Vagina (tissue), 2 donors: Measurements from ENCODE around the gene ERBB3.

Experiments
- POLR2A ChIP-seq, 2 donors: fragments of 450-650 bp; IDR thresholded peaks; one replicate each; pipeline ENCODE4 v1.6.1; 2017; ENCODE audit warnings: antibody characterized with exemption in 2 of 2, mild to moderate bottlenecking in 2 of 2, moderate library complexity in 2 of 2
- POLR2AphosphoS5 ChIP-seq, 2 donors: sonication (generic); formaldehyde crosslinking; IDR thresholded peaks; one replicate each; pipeline ENCODE4 v1.9.0; 2017; ENCODE audit warnings: antibody characterized with exemption in 2 of 2, mild to moderate bottlenecking in 2 of 2, low read depth in 1 of 2; ENCODE audit not compliant: insufficient read depth in 1 of 2
- TF ChIP-seq, protein P1 (sequence below), 3 experiments: fragments of 450-650 bp in 2 of 3; fragments of 200-600 bp in 1 of 3; sonication (generic) in 1 of 3; IDR thresholded peaks; one replicate each; pipeline ENCODE4 v1.5.1; 2017 to 2019; ENCODE audit warnings: antibody characterized with exemption in 3 of 3, mild to moderate bottlenecking in 2 of 3, moderate library complexity in 2 of 3

DNA sequence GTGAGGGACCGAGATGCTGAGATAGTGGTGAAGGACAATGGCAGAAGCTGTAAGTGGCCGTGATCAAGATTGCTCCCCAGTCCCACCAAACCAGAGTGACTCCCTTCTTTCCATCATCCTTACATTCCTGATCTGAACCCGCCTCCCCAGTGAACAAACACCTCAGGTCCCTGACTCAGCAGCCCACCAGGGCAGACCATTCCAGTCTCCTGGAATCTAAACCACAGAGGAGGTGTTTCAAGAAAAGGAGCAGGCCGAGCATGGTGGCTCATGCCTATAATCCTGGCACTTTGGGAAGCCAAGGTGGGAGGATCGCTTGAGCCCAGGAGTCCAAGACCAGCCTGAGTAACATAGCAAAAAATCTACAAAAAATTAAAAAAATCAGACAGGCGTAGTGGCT lies 6.6 kb downstream of the ERBB3 start:
- no peak for TF ChIP-seq POLR2A (IDR thresholded peaks at IDR 0.05)
- TF ChIP-seq, protein P1, sequence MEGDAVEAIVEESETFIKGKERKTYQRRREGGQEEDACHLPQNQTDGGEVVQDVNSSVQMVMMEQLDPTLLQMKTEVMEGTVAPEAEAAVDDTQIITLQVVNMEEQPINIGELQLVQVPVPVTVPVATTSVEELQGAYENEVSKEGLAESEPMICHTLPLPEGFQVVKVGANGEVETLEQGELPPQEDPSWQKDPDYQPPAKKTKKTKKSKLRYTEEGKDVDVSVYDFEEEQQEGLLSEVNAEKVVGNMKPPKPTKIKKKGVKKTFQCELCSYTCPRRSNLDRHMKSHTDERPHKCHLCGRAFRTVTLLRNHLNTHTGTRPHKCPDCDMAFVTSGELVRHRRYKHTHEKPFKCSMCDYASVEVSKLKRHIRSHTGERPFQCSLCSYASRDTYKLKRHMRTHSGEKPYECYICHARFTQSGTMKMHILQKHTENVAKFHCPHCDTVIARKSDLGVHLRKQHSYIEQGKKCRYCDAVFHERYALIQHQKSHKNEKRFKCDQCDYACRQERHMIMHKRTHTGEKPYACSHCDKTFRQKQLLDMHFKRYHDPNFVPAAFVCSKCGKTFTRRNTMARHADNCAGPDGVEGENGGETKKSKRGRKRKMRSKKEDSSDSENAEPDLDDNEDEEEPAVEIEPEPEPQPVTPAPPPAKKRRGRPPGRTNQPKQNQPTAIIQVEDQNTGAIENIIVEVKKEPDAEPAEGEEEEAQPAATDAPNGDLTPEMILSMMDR (IDR thresholded peaks at IDR 0.05) = no peak
- no peak for TF ChIP-seq POLR2AphosphoS5 (IDR thresholded peaks at IDR 0.05; ENCODE audit: insufficient read depth in 1 of 2, low read depth in 1 of 2)
